Panc1 (cell line): Measurements from ENCODE around the gene COL16A1. TPM values are rescaled to one million over a fixed set of nuclear protein-coding genes. Genes with fewer than 3 reads are reported as not detected.

Experiments
- ATAC-seq: fragments of 200-7000 bp; cut with Tn5 transposase; 2 replicates; pipeline ENCODE4 v1.9.1; 2020; ENCODE audit warnings: mild to moderate bottlenecking, moderate library complexity
- BruUV-seq: library from RNA; stranded (reverse); fragments of 400-500 nt; replicated peaks from 2 replicates; lab custom pipeline; 2021; lab: Mats Ljungman, UMichigan
- CTCF ChIA-PET: fragments of 300-600 bp; sonication (Branson Sonifier 250); formaldehyde crosslinking; loops from one replicate; lab custom pipeline; 2022; ENCODE audit warnings: antibody characterized with exemption; lab: Charles Lee
- POLR2A ChIA-PET: fragments of 300-600 bp; sonication (Branson Sonifier 250); formaldehyde crosslinking; loops from one replicate; lab custom pipeline; 2022; ENCODE audit warnings: antibody characterized with exemption; lab: Charles Lee
- DNase-seq: peaks from one replicate; pipeline ENCODE4 v3.0.0-alpha.2; 2010; ENCODE audit warnings: low read depth, low spot score
- H3K27ac ChIP-seq: 2 replicates; pipeline ENCODE4 v1.5.1; 2011; ENCODE audit warnings: mild to moderate bottlenecking, low read length, inconsistent platforms
- H3K27me3 ChIP-seq: fragments of 200-500 bp; sonication (Bioruptor generic); 2 replicates; pipeline ENCODE4 v1.6.0; 2014; ENCODE audit warnings: low read length, inconsistent platforms; ENCODE audit not compliant: control insufficient read depth, insufficient read depth
- H3K36me3 ChIP-seq: fragments of 200-500 bp; sonication (Bioruptor generic); 2 replicates; pipeline ENCODE4 v1.5.1; 2014; ENCODE audit warnings: inconsistent platforms, mild to moderate bottlenecking, low read length, moderate library complexity; ENCODE audit not compliant: control insufficient read depth, insufficient read depth
- H3K4me1 ChIP-seq: 2 replicates; pipeline ENCODE4 v1.5.1; 2011; ENCODE audit warnings: inconsistent platforms, mild to moderate bottlenecking, low read length, moderate library complexity; ENCODE audit not compliant: control insufficient read depth, insufficient read depth
- H3K4me3 ChIP-seq, 2 experiments: 2 replicates each; pipeline ENCODE4 v1.5.1; 2011 to 2012; ENCODE audit warnings: low read depth in 2 of 2, low read length in 2 of 2, mild to moderate bottlenecking in 2 of 2, inconsistent platforms in 1 of 2, moderate library complexity in 1 of 2
- H3K9me3 ChIP-seq: fragments of 200-500 bp; sonication (Bioruptor generic); 2 replicates; pipeline ENCODE4 v1.5.1; 2014; ENCODE audit warnings: low read depth, mild to moderate bottlenecking, inconsistent platforms, low read length, moderate library complexity; ENCODE audit not compliant: control insufficient read depth, insufficient read depth
- POLR2AphosphoS5 ChIP-seq: IDR thresholded peaks from 2 replicates; pipeline ENCODE4 v1.6.1; 2012; ENCODE audit warnings: mild to moderate bottlenecking, low read depth, low read length, moderate library complexity
- REST ChIP-seq, 2 experiments: IDR thresholded peaks; 2 replicates each; pipeline ENCODE4 v1.6.1; 2011 to 2012; ENCODE audit warnings: low read depth in 2 of 2, control low read depth in 1 of 2, low read length in 1 of 2, mild to moderate bottlenecking in 1 of 2, moderate library complexity in 1 of 2; ENCODE audit not compliant: insufficient read depth in 1 of 2
- SIN3A ChIP-seq: IDR thresholded peaks from 2 replicates; pipeline ENCODE4 v1.6.1; 2012; ENCODE audit warnings: low read depth, mild to moderate bottlenecking, low read length, moderate library complexity, borderline replicate concordance; ENCODE audit not compliant: insufficient read depth
- TCF7L2 ChIP-seq: IDR thresholded peaks from 2 replicates; pipeline ENCODE4 v1.6.1; 2011; ENCODE audit warnings: mild to moderate bottlenecking, low read depth, low read length, inconsistent platforms
- in situ Hi-C: cut with HindIII; loops from 2 replicates; pipeline ENCODE4 v1.10.0; 2016; ENCODE audit warnings: low sequenced_read_pairs, low pct_unique_long_range_greater_than_20kb
- intact Hi-C: fragments of 100-400 bp; cut with micrococcal nuclease; formaldehyde crosslinking; loops from one replicate; pipeline ENCODE4 v1.10.0; 2022; ENCODE audit not compliant: unreplicated experiment
- total RNA-seq: library from RNA; stranded (reverse); gene quantifications from one replicate; pipeline ENCODE4 v1.2.1, GENCODE V29; 2021; ENCODE audit not compliant: unreplicated experiment
- TF ChIP-seq, protein P1 (sequence below): fragments of 450-650 bp; IDR thresholded peaks from 2 replicates; pipeline ENCODE4 v1.5.1; 2017; ENCODE audit warnings: mild to moderate bottlenecking

COL16A1 gene
- total RNA-seq, 1 experiment from 2014 or later: 7.6 TPM

- Histone ChIP-seq H3K4me1 (peaks cover 26% of the 10 kb centered on the region), H3K27ac (no peak overlapping the region), H3K36me3 (no peaks in the 10 kb centered on the region), H3K27me3 (no peaks in the 10 kb centered on the region), H3K4me3 (no peak overlapping the region), H3K9me3 (no peaks in the 10 kb centered on the region)
- TF ChIP-seq, protein P1, sequence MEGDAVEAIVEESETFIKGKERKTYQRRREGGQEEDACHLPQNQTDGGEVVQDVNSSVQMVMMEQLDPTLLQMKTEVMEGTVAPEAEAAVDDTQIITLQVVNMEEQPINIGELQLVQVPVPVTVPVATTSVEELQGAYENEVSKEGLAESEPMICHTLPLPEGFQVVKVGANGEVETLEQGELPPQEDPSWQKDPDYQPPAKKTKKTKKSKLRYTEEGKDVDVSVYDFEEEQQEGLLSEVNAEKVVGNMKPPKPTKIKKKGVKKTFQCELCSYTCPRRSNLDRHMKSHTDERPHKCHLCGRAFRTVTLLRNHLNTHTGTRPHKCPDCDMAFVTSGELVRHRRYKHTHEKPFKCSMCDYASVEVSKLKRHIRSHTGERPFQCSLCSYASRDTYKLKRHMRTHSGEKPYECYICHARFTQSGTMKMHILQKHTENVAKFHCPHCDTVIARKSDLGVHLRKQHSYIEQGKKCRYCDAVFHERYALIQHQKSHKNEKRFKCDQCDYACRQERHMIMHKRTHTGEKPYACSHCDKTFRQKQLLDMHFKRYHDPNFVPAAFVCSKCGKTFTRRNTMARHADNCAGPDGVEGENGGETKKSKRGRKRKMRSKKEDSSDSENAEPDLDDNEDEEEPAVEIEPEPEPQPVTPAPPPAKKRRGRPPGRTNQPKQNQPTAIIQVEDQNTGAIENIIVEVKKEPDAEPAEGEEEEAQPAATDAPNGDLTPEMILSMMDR: no peak
- TF ChIP-seq TCF7L2 (no peak), REST (IDR thresholded peaks at IDR 0.05; ENCODE audit: insufficient read depth in 1 of 2, low read depth in 2 of 2, low read length in 1 of 2) (no peak), POLR2AphosphoS5 (no peak), SIN3A (no peak)
- BruUV-seq: no TSS peak
- intact Hi-C loops (no loop called here), in situ Hi-C loops (no loop called here)
- ChIA-PET CTCF (interaction anchor here (0.7 kb wide), 1 partner anchor 441 kb away, joined by 3 read pairs; no protein-coding TSS in a partner anchor), POLR2A (no interaction called here)
- DNase-seq: no peak
- ATAC-seq: no peak
These were observed 12.9 kb downstream of the COL16A1 start for GRCh38 chr1:31690921-31691320.

GRCh38 chr1:31689854-31690253 lies 14.0 kb downstream of the COL16A1 start:
- no peak for TF ChIP-seq POLR2AphosphoS5
- peak; percentile 87 for TF ChIP-seq TCF7L2
- POLR2A ChIA-PET: no interaction called here
- CTCF ChIA-PET: no interaction called here
- peak; percentile 36; the same call in 1 of the 2 replicates for ATAC-seq
- peak overlapping the region; percentile 56; the same call in 1 of the 2 replicates for H3K27ac ChIP-seq
- intact Hi-C loops: no loop called here
- no peak for DNase-seq
- H3K27me3 ChIP-seq: no peaks in the 10 kb centered on the region
- H3K36me3 ChIP-seq: no peaks in the 10 kb centered on the region
- H3K9me3 ChIP-seq: no peaks in the 10 kb centered on the region
- no TSS peak for BruUV-seq
- H3K4me1 ChIP-seq: peaks cover 26% of the 10 kb centered on the region
- in situ Hi-C loops: no loop called here
- no peak overlapping the region for H3K4me3 ChIP-seq

GRCh38 chr1:31689379-31689778 lies 14.4 kb downstream of the COL16A1 start:
- peaks cover 26% of the 10 kb centered on the region for H3K4me1 ChIP-seq
- no peaks in the 10 kb centered on the region for H3K9me3 ChIP-seq
- no peak for TF ChIP-seq POLR2AphosphoS5
- no peak for TF ChIP-seq TCF7L2
- TF ChIP-seq, protein P1: no peak
- TF ChIP-seq SIN3A: no peak
- TF ChIP-seq REST (IDR thresholded peaks at IDR 0.05; ENCODE audit: insufficient read depth in 1 of 2, low read depth in 2 of 2, low read length in 1 of 2): no peak
- peak overlapping the region; percentile 56; the same call in 1 of the 2 replicates for H3K27ac ChIP-seq
- no peaks in the 10 kb centered on the region for H3K36me3 ChIP-seq
- no peaks in the 10 kb centered on the region for H3K27me3 ChIP-seq
- no peak for ATAC-seq
- no TSS peak for BruUV-seq
- no peak overlapping the region for H3K4me3 ChIP-seq
- POLR2A ChIA-PET: no interaction called here
- no peak for DNase-seq
- CTCF ChIA-PET: no interaction called here
- in situ Hi-C loops: no loop called here
- intact Hi-C loops: no loop called here
